CD4-positive, alpha-beta T cell treated with Interleukin-1 beta for 1 hour (primary cell): ENCODE measurements around the gene UBASH3A.
"Not testable (repeated sequence)": the region's sequence is repeated elsewhere in the genome, so short reads cannot be mapped to it uniquely, and the experiment has no call there.

Source experiments
- DNase-seq, 2 donors: peaks; one replicate each; pipeline ENCODE4 v3.0.0-alpha.2; 2020 to 2022

The UBASH3A gene

DNA sequence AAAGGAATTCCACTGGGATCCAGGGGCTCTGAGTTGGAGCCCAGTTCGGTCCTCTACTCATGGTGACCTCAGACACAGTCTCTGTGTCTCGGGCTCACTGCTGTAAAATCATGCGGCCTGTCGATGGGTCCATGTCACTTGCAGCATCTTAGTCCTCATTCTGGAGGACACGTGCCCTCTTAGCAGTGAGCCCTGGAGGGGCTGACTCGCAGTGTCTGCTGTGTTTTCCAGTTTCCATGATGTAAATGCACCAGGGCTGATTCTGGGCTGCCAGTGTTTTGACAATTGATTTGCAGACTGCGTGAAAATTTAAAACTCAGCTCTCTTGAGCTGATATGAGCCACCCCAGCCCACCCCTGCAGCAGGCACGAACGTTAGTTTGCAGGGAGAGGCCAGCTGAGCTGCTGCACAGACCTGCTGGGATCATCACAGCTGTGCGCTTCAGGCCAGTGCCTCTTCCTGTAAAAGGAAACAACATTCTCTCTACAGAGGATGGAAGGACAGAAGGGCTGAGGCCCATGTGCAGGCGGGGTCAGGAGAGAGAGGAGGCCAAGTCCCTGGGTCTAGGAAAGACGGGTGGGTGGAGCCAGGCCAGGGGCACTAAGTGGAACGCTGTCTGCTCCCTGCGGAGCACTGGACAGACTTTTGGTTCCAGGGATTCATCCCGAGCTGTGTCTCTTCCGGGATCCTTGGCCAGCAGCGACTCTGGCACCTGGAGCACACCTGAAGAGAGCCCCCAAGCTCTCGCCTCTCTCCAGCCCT is 49.7 kb downstream of the UBASH3A start:
- no peak for DNase-seq

DNA sequence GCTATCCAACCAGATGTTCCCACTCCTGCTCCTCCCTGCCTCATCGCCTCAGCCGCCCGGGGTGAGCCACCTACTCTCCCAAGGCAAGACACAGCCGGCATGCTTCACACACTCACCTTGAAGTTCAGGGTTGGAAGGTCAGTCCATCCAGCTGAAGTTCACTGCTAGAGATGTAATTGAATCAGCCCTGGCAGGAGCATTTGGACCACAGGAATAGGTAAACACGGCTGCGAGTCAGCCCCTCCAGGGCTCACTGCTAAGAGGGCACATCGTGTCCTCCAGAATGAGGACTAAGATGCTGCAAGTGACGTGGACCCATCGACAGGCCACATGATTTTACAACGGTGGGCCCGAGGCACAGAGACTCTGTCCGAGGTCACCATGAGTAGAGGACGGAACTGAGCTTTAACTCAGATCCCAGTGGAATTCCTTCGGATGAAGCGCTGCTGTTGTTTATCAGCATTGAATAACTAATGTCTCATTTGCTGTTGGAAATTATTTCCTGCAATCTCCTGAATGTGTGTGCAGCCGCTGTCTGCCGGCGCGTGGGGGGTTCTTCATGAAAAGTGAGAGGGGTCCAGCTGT is 50.4 kb downstream of the UBASH3A start:
- no peak for DNase-seq

DNA sequence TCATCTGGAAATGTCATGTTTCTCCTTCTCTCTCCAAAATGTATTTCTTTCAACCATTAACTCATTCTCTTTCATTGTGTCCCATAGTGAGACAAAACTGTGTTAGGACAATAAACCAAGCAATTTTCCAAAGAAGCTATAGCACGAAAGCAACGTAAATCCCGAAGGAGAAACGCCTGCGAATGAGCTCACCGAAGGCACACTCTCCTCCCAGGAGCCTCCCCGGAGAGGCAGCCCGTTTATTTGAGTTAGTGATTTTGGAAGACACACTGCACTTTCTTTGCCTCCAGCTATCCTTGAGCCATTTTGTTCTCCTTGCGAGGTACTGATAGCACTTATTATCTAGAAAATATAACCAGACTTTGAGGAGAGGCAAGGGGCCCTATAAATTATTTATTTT is 51.1 kb downstream of the UBASH3A start:
- no peak for DNase-seq

DNA sequence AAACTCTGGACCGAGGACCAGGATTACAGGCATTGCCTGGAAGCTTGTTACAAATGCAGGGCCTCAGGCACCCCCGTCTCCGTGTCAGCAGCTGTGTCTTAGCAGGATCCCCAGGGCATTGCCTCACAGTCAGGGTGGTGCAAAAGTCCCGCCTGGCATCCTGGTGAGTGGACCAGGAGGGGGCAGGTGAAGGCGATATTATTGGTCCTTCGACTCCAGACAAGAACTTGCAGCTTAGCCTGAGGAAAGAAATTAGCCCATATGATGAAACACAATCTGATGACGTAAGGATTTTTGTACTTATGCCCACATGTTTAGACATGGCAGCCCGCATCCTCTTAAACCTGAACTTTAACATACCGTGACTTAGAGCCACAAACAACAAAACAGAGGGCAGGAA is 51.5 kb downstream of the UBASH3A start:
- no peak for DNase-seq

DNA sequence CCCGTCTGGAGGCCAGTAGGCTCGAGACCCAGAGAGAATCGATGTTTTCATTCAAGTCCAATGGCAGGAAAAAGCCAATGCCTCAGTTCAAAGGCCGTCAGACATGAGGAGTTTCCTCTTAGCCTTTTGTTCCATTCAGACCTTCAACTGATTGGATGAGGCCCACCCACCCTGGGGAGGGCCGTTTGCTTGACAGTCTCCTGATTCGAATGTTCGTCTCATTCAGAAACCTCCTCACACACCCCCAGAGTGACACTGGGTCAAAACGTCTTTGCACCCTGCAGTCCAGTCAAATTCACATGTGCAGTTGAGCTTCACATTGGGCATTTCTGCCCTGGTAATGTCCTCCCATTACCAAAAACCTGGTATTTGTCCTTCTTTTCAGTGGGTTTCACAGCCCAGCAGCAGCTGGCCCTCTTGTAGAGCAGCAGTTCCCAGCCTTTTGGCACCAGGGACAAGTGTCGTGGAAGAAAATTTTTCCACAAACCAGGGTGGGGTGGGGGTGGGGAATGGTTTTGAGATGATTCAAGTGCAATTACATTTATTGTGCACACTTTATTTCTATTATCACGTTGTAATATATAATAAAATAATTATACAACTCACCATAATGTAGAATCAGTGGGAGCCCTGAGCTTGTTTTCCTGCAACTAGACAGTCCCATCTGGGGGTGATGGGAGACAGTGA is 52.2 kb downstream of the UBASH3A start:
- no peak for DNase-seq

DNA sequence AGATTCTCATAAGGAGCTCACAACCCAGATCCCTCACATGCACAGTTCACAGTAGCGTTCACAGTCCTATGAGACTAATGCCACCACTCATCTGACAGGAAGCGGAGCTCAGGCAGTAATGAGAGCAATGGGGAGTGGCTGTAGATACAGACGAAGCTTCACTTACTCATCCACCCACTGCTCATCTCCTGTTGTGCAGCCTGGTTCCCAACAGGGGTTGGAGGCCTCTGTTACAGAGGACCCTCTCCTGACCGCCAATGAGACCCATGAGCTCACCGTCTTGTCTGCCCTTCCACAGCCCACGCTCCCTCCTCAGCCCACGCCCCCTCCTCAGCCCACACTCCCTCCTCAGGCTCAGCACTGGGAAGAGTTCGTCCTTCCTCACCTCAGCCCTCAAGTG is 52.8 kb downstream of the UBASH3A start:
- peak; percentile 17 to 37 for DNase-seq

DNA sequence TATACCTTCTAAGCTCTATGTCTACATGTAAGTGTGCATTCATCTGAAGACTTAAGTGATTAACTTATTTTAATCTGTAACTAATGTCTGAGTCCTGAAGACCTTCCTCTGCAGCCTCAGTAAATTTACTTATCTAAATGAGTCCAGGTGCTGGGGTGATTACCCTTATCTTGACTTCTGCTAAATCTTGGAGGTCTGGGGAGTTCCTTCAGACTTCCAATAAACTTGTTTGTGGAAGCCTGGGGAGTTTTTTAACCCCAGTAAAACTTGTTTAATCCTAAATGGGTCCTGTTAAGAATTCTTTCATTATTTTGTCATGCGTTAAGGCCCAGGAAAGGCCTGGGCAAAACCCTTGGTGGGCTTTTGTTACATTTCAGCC is 55.4 kb downstream of the UBASH3A start:
- DNase-seq, result no peak

DNA sequence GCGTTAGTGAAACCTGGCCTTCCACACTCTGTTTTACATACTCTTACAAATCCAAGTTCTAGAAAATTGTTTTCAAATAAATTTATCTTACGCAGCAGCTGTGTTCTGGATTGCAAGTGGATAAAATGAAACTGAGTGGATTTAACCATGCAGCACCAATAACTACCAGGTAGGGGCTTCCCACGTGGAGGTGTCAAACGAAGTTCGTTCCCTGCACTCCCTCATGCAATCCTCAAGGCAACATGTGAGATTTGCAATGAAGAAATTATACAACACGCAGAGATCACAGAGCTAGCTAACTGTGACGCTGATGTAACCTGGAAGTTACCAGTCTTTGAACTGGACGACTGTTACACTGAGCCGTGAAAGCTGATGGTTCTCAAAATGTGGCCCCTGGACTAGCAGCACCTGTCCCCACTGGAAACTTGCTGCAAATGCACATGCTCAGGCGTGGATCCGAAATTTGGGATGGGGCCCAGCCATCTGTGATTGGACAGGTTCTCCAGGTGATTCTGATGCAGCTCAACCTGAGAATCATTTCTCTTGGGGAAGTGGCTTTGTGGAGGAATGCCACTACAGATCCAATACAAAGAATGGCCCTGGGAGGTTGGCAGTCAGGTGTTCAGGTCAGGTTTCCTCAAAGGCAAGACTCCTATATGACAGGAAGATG is 56.0 kb downstream of the UBASH3A start:
- no peak for DNase-seq

DNA sequence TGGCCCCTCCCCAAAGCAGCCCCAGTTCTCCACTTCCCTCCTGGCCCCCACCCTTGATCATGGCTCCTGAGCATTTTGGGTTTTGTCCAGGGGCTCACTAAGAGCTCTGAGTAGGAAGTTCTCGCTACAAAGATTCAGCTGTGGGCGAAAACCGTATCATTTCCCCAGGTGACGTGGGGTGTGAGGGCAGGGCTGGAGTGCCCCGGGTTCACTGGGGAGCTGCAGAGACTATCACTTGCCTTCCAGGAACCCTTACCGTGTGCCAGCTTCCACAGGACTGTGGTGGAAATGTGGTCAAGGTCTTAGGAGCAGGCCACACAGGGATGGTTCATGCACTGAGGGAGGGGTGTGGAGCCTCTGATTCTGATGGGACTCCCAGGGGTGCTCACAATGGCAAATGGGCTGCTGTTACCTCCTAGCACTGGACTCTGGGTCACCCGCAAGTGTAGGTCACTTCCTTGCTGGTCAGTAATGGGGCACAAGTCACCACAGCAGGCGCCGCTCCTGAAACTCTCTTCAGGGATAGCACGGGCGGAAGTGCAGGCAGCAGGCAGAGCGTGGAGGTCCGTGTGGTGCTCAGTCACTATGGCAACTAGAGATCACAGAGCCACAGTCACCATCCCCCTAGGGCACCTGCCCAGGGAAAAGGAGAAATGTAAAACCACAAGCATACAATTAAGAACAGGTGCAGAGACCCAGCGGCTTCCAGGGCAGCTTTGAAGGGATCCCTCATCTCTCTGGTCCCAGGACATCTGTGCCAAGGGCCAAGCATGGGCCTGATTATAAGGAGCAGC is 56.9 kb downstream of the UBASH3A start:
- DNase-seq, result peak; percentile 61 to 82

DNA sequence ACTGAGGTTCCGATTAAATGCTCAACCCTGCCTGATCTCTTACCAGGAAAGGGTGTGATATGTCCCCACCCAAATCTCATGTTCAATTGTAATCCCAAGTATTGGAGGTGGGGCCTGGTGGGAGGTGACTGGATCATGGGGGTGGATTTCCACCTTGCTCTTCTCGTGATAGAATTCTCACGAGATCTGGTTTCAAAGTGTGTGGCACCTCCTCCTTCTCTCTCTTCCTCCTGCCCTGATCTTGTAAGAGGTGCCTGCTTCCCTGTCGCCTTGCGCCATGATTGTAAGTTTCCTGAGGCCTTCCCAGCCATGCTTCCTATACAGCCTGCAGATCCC is 57.5 kb downstream of the UBASH3A start:
- DNase-seq, result no peak

DNA sequence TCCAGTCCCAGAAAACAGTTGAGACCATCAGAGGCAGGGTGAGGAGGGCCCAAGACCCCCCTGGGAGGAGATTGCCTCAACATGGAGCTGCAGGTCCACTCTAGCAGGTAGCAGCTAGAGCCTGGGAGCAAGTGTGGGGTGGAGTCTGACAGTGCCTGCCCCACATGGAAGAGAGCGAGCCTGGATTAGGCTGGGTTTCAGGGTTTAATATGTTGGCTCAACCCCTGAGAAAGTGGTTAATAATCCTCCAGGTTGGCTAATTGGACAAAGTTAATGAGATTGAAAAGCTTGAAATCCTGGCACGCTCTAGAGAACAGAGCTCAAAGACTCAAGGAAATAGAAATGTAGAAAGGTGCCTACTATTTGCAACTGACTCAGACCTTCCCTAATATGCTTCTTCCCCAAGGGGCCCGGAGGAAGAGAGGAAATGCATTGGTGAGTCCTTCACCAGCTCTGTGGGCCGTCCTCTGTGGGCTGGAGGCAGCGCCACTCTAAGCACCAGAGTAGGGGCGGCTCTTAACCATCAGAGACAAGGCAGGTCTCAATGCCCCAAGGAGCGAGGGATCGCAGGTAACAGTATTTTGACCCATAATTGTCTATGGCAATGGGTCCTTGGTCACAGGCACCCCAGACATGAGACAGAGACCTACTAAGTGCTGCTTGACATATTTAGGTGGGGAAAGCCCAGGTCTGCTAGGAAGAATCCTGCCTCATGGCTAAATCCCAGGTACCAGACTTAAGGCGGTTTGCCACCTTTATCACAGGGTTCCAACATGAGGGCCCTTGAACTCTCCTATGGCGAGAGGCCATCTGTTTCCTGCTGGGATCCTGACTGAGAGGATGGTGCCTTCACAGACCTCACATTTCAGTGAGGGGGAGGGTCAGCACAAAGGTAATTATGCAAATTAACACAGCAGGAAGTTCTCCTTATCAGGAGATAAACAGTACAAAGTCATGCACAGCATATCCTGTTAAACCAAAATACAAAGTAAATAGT is 58.5 kb downstream of the UBASH3A start:
- no peak for DNase-seq

DNA sequence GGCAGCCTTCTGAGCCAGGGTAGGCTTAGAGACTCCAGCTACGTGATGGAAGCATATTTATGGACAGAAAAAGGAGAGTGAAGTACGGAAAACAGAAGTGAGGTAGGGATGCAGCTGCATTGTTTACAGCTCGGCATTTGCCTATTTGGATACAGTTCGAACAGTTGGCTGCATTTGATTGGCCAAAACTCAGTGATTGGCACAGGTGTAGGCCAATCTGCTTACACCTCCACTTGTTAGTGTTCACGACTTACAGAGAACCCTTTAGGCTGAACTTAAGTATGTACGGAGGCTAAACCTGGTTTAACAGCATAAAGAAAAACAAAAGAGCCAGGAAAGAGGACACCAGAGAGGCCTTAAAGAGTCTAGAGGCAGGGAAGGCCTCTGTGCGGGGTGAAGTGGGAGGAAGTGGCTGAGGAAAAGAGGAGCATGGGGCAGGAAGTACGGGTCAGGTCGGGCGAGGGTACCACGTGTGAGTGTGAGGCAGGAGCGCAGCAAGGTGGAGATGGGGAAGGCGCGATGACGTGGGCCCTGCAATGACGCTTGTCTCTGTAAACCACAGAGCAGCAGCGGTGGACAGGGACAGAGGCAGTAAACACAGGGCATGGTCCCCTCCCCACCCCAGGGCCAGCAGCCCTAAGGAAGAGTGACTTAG is 60.3 kb downstream of the UBASH3A start:
- DNase-seq, result peak; percentile 81 to 83

DNA sequence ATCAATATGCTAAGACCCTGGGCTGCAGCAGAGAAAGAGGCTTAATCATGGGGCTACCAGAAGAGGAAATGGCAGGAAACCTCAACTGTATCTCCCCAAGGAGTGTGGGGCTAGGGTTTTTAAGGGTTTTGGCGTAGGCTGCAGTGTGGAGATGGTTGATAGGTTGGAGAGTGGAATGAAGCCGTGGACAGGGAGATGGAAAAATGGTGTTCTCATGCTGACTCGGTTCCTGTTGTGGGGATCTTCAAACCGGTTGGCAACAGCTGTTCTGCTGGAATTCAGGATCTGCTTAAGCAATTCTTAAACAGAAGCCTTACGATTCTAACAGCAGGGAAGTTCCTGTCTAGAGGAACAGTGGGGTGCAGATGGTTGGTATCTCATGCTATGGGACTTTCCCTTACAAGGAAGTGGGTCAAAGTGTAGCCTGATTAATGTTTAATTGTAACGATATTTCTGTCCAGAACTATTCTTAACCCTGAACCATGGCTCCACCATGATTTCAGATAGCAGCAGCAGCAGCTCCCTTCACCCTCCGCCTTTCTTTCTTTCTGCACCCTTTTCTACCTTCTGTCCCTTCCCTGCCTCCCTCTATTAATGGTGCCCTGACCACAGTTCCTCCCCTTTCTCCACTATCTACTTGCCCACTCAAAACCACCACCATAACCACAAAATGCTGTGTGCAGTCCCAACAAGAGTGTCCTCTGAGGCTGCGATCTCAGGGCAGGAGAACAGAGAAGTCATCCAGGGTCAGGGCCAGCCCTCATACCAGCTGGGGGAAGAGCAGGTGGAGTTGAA is 61.5 kb downstream of the UBASH3A start:
- peak; percentile 18 to 27 for DNase-seq

DNA sequence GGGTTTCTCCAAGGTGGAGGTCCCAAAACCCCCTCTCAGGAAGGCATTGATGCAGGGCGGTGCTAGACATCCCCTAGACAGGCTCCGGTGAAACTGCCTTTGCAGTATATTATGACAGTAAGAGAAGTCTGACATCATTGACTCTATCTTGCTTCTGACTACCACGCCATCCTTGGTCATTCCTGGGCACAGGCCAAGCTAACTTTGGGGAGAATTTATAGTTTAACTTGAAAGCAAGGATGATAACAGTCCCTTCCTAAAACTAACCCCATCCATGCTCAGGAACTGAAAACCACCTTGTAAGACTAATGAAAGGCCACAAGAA is 62.1 kb downstream of the UBASH3A start:
- DNase-seq, result no peak

DNA sequence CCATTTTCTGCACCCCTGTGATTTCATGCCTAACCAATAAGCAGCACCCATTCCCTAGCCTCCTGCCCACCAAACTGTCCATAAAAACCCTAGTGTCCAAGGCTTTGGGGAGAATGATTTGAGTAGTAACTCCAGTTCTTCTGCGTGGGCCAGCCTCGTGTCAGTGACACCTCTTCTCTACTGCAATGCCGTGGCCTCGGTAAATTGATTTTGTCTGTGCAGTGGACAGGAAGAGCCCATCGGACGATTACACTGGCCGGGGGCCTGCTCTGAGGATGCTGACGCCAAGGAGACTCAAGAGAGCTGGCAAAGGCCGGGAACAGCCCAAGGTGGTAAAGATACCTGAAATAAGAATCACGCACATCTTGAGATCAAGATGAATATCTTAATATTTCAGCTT is 63.0 kb downstream of the UBASH3A start:
- no peak for DNase-seq

DNA sequence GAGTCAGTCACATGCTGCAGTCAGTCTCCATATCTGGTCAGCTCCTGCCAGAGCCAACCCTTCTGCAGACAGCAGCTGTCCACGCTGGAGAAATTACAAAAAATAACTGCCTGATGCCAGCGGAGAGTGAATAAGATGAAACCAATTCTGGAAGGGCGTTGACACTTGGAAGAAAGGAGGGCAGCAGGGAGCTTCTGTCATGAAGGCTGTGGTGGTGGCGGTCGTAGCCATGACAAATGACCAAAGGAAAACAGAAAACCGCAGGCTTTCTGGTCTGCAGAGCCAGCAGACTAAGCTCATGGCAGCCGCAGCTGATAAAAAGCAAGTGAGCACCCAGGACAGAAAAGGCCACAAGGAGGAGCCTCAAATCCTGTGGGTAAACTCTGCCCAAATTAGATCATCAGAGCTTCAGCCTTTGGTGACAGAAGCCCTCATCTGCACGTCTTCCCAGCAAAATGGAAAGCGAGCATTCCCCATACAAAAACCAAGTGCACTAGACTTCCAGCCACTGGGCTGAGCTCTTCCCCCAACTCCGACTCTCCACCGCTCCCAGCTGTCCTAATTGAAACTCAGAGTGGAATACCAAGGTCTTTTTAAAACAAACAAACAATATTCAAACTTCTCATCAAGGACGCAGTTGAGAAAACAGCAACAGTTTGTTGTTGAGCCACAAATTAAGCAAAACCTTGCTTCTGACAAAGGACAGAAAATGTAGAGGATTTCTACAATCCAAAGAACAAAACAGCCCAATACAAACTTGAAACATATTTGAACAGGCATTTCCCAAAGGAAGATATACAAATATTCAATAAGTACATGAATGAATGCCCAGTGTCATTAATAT is 63.7 kb downstream of the UBASH3A start:
- DNase-seq, result peak in 1 of 2 donors; percentile 20

DNA sequence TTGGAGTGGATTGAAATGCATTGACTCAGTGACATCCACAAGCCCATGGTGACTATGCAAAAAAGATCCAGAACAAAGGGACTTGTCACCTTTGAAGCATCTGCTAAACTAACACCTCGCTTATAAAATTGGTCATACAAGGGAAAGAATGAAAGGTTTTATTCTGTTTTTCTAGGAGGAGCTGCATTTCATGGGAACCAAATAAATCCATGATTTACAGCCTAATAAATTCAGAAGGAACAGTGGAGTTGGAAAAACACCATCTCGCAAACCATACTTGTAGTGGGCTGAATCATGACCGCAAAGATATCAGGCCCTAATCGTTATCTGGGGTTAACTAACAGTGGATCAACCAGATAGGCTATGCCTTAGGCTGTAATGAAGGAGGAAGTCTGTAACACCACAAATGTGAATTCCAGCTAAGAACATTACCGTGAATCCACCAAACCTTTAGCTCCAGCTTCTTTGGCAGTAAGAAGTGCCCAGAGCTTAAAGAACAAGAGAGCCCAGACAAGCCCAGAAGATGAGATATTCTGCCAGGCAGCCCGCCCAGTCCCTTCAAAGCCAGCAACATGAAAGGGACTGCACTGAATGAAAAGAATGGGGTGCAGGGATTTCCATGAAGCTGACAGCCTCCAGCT is 64.9 kb downstream of the UBASH3A start:
- no peak for DNase-seq

DNA sequence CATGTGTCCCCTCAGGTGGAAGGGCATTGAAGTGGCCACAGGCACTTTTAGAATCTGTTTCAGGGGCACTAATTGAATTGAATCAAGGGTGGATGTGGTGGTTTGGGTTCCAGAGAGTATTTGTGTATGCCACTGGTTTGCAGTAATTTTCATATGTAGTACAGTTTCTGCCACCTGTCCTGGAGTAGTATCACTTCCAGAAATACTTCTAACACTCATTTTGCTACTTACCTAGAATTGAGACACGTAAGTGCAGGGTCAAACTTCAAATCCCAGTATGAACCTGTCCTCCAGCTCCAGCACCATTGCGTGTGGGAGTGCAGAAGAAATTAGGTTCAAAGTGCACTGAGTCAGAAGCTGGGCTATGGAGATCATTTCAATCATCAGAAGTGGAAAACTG is 65.6 kb downstream of the UBASH3A start:
- no peak for DNase-seq

DNA sequence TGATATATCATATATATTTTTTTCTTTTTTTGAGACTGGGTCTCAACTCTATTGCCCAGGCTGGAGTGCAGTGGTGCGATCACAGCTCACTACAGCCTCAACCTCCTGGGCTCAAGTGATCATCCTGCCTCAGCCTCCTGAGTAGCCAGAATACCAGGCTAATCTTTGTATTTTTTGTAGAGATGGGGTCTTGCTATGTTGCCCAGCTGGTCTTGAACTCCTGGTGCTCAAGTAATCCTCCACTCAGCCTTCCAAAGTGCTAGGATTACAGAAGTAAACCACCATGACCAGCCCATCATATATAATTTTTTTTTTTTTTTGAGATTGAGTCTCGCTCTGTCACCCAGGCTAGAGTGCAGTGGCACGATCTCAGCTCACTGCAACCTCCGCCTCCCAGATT is 66.0 kb downstream of the UBASH3A start:
- DNase-seq, result not testable (repeated sequence)
